ENCODE measurements around the gene GSTP1.
"Not testable (repeated sequence)": the region's sequence is repeated elsewhere in the genome, so short reads cannot be mapped to it uniquely, and the experiment has no call there.

The GSTP1 gene

DNA sequence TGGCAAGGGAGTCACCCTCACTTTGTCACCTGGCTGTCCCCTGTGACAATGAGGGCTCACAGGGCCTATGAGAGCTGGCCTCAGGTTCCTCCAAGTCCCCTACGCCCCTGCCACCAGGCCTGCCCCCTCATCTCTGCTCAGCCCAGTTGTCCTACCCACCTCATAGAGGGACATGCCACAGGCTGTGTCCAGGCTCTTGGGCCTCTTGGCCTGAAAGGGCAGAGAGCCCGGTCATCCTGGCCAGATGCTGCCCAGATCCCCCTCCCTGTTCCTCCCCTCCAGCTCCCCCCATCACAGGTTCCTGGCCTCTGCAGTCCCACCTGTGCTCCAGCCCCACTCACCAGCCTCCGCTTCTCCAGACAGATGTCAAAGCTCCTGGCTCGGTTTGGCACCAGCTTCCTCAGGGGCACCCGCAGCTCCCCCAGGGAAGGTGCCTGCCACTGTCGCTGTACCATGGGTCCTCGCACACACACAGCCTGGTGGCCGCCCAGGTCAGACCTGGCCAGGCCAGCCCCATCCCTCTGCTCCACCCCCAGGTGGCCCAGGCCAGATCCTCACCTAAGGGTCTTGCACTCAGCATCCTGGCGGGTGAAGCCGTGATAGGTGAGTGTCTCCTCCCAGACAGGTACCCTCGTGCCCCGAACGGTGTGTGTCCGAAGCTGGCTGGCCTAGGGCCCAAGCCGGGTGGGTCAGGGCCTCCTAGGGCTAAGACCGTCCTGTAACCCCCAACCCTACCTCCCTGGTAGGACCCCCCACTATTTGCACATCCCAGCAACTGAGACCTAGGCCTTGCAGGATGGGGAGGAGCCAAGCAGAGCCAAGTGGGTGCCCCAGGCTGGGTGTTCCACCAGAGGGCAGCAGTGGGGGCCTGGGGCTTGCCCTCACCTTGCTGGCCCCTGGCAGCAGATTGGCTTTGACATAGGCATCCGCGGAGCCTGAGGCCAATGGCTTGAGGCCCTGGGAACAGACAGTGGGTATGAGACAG lies 31.4 kb downstream of the GSTP1 start:
- peak; percentile 45 for DNase-seq (ENCODE audit: low spot score)

DNA sequence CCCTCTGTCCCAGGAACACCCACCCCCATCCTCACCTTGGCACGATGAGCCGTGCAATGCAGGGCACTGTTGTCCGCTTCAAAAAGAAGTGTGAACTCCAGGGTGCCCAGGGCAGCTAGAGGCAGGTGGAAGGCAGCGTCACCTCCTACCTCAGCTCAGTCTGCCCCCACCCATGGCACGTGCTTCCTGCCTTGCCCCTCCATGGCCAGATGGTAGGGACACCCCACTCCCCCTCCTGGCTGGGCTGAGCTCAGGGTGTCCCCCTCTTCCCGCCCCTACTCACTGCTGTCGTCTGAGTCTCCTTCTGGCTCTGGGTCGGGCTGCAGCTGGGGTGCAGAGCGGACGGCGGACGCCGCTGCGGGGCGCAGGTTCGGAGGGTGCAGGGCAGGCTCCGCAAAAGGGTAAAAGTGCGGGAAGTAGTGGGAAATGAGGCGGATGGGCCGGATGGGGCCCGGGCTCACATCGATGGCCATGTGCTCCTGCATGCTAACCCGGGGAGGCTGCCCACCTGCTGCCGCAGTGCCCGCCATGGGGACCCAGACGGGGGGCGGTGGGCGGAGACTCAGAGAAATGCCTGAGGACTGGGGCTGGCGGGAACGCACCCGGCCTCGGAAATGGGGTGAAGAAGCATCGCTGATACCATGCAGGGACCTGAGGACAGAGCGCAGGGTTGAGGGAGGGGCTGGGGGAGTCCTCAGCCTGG lies 32.3 kb downstream of the GSTP1 start:
- DNase-seq (ENCODE audit: low spot score) = no peak

DNA sequence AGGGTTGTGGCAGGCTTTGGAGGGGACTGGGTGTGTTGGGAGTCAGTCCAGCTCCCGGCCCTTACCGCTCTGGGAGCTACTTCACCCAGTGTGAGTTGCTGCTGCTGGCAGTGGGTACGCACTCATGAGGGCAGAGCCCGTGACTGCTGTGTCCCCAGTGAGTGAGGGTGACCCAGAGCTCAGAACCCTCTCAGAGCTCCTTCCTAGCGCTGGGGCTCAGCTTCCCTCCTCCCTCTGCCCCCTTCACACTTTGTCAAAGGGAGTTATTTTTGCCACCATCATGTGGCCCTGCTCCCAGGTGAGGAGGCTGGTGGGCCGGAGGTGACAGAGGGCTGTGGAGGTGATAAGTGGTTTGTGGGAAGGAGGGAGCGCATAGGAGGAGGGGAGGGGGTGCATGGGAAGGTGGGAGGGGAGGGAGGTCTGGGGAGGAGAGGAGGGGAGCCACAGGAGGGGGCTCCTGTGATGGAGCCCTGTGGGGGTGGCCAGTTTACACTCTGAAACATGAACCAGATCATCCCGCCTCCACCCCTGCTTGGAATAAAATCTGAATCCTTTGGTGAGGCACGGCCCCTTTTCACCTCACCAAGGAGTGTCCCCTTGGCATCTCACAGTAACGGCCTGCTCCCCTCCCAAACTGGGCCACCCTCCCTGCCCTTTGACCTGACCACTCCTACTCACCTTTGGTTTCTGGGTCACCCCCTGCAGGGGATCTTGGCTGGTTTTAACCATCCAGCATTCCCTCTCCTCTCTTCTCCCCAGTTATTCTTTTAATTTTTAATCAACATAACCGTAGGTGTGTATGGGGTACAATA lies 33.0 kb downstream of the GSTP1 start:
- DNase-seq (ENCODE audit: low spot score) = no peak

DNA sequence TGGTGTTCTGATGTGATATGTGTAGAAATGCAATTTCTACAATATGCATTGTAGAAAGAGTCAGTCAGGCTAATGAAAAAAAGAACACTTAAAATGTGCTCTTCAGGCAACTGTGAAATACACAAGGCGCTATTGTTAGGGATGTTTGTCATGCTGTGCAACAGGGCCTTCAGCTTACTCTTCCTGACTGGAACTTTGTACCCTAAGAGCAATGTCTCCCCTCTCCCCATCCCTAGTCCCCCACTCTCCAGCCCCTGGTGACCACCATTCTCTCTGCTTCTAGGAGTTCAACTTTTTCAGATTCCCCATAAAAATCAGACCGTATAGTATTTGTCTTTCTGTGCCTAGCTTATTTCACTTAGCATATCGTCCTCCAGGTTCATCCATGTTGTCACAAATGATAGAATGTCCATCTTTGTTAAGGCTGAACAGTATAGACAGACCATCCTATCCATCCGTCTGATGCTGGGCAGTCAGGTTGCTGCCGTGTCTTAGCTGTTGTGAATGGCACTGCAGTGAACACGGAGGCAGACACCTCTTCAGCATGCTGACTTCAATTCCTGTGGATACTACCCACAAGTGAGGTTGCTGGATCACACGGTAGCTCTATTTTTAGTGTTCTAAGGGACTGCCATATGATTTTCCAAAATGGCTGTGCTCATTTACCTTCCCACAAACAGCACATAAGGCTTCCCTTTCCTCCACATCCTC lies 33.8 kb downstream of the GSTP1 start:
- no peak for DNase-seq (ENCODE audit: low spot score)

DNA sequence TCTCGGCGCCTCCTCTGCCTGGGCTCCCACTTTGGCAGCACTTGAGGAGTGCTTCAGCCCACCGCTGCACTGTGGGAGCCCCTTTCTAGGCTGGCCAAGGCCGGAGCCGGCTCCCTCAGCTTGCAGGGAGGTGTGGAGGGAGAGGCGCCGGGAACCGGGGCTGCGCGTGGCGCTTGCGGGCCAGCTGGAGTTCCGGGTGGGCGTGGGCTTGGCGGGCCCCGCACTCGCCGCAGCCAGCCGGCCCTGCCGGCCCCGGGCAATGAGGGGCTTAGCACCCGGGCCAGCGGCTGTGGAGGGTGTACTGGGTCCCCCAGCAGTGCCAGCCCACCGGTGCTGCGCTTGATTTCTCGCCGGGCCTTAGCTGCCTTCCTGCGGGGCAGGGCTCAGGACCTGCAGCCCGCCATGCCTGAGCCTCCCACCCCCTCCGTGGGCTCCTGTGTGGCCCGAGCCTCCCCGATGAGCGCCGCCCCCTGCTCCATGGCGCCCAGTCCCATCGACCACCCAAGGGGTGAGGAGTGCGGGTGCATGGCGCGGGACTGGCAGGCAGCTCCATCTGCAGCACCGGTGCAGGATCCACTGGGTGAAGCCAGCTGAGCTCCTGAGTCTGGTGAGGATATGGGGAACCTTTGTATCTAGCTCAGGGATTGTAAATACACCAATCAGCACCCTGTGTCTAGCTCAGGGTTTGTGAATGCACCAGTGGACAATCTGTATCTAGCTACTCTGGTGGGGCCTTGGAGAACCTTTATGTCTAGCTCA lies 35.5 kb downstream of the GSTP1 start:
- DNase-seq (ENCODE audit: low spot score) = not testable (repeated sequence)

DNA sequence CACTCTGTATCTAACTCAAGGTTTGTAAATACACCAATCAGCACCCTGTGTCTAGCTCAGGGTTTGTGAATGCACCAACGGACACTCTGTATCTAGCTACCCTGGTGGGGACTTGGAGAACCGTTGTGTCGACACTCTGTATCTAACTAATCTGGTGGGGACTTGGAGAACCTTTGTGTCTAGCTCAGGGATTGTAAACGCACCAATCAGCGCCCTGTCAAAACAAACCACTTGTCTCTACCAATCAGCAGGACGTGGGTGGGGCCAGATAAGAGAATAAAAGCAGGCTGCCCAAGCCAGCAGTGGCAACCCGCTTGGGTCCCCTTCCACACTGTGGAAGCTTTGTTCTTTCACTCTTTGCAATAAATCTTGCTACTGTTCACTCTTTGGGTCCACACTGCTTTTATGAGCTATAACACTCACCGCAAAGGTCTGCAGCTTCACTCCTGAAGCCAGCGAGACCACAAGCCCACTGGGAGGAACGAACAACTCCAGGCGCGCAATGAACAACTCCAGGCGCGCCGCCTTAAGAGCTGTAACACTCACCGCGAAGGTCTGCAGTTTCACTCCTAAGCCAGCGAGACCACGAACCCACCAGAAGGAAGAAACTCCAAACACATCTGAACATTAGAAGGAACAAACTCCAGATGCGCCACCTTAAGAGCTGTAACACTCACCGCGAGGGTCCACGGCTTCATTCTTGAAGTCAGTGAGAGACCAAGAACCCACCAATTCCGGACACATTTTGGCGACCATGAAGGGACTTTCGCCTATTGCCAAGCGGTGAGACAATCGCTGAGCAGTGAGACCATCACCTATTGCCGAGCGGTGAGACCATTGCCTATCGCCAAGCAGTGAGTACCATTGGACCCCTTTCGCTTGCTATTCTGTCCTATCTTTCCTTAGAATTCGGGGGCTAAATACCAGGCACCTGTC lies 36.3 kb downstream of the GSTP1 start:
- not testable (repeated sequence) for DNase-seq (ENCODE audit: low spot score)

DNA sequence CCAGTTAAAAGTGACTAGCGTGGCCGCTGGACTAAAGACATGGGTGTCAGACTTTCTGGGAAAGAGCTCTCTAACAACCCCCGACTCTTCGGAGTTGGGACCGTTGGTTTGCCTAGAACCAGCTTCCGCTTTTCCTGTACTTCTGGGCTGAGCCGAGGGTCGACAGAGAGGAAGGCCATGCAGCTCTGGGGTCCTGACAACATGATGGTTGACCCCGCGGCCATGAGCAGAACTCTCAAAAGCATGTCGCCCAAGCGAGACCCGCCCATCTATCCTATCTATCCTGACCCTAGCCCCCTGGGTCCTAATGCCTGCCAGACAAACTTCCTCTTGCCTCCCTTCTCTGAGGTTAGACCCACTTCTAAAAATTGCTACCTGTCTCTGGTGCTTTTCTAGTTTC lies 37.0 kb downstream of the GSTP1 start:
- not testable (repeated sequence) for DNase-seq (ENCODE audit: low spot score)

DNA sequence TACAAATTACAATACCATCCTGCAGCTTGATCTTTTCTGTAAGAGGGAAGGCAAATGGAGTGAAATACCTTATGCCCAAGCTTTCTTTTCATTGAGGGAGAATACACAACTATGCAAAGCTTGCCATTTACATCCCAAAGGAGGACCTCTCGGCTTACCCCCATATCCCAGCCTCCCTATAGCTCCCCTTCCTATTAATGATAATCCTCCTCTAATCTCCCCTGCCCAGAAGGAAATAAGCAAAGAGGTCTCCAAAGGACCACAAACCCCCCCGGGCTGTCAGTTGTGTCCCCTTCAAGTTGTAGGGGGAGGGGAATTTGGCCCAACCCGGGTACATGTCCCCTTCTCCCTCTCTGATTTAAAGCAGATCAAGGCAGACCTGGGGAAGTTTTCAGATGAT lies 38.3 kb downstream of the GSTP1 start:
- not testable (repeated sequence) for DNase-seq (ENCODE audit: low spot score)

DNA sequence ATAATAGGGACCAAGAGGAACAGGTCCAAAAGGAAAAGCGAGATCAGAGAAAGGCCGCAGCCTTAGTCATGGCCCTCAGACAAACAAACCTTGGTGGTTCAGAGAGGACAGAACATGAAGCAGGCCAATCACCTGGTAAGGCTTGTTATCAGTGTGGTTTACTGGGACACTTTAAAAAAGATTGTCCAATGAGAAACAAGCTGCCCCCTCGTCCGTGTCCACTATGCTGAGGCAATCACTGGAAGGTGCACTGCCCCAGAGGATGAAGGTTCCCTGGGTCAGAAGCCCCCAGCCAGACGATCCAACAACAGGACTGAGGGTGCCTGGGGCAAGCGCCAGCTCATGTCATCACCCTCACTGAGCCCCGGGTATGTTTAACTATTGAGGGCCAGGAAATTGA lies 39.3 kb downstream of the GSTP1 start:
- not testable (repeated sequence) for DNase-seq (ENCODE audit: low spot score)

DNA sequence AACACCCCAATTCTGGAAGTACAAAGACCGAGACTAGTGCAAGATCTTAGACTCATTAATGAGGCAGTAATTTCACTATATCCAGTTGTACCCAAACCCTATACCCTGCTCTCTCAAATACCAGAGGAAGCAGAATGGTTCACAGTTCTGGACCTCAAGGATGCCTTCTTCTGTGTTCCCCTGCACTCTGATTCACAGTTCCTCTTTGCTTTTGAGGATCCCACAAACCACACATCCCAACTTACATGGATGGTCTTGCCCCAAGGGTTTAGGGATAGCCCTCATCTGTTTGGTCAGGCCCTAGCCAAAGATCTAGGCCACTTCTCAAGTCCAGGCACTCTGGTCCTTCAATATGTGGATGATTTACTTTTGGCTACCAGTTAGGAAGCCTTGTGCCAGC lies 40.2 kb downstream of the GSTP1 start:
- DNase-seq (ENCODE audit: low spot score) = not testable (repeated sequence)

DNA sequence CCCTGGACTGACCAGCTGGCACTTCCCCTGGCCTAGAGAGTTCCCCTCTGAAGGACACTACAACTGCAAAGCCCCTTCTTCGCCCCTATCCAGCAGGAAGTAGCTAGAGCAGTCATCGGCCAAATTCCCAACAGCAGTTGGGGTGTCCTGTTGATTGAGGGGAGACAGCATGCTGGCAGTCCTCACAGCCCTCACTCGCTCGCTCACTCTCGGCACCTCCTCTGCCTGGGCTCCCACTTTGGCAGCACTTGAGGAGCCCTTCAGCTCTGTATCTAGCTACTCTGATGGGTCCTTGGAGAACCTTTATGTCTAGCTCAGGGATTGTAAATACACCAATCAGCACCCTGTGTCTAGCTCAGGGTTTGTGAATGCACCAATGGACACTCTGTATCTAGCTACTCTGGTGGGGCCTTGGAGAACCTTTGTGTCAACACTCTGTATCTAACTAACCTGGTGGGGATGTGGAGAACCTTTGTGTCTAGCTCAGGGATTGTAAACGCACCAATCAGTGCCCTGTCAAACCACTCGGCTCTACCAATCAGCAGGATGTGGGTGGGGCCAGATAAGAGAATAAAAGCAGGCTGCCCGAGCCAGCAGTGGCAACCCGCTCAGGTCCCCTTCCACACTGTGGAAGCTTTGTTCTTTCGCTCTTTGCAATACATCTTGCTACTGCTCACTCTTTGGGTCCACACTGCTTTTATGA lies 42.7 kb downstream of the GSTP1 start:
- DNase-seq (ENCODE audit: low spot score) = not testable (repeated sequence)

DNA sequence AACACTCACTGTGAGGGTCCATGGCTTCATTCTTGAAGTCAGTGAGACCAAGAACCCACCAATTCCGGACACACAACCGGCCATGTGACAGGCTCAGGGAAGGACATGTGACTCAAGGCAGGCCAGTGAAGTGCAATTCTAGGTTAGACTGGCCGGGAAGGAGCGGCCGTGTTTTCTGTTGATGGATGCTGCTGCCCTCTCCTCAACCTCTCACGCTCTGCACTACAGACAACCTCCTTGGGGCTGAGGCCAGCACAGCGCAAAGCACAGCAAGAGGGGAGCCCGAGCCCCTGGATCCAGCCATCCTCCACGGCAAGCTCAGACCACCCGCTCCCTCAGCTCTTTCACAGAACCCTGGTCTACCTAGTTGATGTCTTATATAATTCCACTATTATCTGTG lies 43.4 kb downstream of the GSTP1 start:
- DNase-seq (ENCODE audit: low spot score) = no peak

DNA sequence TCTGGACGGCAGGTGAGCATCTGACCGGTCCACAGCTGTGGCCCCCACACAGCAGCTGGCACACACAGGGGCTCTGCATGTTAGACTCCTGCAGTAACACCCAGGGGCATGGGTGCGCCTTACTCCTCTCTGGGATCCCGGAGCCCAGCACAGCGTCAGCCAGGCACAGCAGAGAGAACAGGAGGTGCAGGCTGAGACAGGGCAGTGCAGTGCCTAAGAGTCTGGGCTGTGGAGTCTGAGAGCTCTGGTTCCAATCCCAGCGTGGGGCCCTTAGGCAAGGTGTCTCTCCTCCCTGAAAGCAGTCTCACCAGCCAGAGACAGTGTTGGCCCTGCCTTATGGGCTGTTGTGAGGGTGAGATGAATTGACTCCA lies 43.8 kb downstream of the GSTP1 start:
- no peak for DNase-seq (ENCODE audit: low spot score)

DNA sequence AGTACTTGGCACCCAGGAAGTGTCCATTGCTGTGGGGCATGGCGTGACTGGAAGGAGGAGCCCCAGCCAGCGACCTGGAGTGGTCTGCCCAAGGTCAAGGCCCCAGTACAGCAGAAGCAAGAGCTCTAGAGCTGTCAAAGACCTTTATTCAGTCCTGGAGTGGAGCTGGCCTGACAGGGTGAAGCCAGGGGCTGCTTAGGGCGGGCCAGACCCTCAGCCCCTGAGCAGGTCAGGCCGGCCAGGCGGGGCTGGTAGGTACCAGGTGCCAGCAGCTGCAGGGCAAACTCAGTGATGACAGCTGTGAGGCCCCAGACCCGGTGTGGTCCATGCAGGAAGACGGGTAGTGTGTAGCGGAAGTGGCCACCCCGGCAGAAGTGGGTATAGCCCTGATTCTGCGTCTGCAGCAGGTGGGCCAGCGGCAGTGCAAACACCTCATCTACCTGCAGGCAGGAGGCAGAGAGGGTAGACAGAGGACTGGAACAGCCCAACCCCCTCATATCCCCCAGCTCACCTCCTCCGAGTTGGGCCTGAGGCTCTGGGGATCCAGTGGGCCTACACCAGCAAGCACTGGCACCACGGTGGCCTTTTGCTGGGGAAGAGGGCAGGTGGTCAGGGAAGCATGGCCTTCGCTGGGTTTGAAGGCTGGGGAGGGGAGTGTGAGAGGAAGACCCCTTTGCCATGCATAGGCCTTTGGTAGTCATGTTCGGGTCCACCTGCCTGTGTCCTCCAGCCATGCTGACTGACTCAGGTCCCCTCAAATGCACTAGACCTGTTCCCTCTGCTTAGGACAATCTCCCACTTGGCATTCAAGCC lies 44.4 kb downstream of the GSTP1 start:
- DNase-seq (ENCODE audit: low spot score) = no peak

DNA sequence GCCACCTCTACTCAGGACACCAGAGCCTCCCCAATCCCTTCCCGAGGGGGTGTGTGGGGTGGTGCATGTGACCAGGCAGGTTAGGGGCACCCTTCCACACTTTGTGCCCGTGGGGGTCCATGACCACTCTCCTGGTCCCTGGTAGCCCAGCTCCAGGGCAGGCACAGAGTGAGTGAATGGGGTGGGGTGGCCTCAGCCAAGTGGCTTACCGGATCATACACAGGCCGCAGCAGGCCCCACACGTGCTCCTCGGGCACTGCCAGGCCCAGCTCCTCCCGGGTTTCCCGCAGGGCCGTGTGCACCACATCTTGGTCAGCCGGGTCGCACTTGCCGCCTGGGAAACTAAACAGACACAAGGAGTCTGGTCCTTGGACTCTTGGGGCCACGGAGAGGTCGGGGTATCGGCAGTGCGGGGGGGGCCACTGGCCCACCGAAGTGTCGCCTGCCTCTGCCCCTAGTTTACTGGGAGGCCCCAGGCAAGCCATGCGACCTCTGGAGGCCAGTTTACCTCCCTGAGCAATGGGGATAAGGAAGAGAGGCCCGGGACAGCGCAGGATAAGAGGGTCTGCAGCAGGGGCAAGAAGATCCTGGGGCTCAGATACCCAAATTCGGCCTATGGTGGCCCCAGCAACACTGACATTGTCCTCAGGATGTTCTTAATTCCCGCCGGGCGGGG lies 45.2 kb downstream of the GSTP1 start:
- DNase-seq (ENCODE audit: low spot score) = peak; percentile 52

DNA sequence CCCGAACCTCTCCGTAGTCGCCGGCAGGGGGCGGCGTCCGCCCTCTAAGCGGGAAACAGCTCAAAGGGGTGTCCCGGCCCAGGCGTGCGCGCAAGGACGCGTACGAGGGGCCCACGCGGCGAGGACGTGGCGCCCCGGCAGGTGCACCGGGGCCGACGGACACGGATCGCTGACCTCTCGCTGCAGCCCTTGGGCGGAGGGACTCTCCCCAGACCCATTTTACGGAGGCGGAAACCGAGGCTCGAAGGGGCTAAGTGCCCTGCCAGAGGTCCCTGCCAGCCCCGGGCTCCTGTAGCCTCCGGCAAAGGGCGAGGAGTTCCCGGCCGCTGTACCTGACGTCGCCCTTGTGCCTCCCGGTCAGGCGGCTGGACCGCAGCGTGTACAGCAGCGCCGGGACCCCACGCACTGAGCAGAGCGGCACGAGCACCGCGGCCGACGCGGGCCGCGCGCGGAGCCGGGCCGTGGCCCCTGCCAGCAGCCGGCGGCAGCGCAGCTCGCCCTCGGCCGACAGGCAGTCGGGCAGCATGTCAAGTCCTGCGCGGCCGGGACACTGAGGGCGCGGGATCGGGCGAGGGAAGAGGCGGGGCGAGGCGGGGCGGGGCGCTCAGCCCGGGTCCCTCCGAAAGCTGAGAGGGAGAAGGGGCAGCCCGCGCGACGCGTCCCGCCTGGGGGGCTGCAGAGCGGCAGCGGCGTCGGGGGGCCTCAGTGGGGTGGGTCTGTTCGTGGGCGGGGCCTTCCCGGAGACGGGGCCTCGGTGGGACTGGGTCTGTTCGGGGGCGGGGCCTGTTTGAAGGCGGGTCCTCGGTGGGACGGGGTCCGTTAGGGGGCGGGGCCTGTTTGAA lies 46.0 kb downstream of the GSTP1 start, which contains the start of gene NUDT8:
Gene NUDT8 (minus strand): TSS at position 552 of the 842 bp plus-strand sequence. CDS start 26 bp downstream, at position 526.
- DNase-seq (ENCODE audit: low spot score) = peak; percentile 89
